Measurements from ENCODE around the gene VAT1L. TPM values are rescaled to one million over a fixed set of nuclear protein-coding genes. Genes with fewer than 3 reads are reported as not detected.
"Not testable (repeated sequence)": the region's sequence is repeated elsewhere in the genome, so short reads cannot be mapped to it uniquely, and the experiment has no call there.

Gene VAT1L
- total and polyA plus RNA-seq, 10 donors = 0.02 to 0.23 (median 0.10) TPM; not detected in 4

DNA sequence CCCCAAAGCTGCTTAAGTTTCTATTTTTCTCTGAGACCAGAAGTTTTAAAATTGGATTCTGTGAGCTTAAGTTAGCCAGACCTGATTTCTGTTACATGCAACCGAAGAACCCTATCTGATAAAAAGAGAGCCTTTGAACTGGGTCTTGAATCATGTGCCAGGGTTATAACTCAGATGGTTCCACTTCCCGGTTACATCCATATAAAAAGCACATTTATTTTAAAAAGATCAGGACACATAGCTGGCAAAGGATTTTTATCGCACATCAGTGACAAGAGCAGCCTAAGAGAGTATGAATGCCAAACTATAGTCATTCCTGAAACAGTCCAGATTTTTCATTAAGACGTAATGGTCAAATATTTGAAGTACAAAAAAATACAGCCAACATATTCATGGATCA is 201.5 kb downstream of the VAT1L start:
- Histone ChIP-seq H3K9me3 (peaks cover 0 to 4% (median 0%) of the 10 kb centered on the region in 8 donors), H3K4me3 (no peak overlapping the region), H3K36me3 (no peaks in the 10 kb centered on the region), H3K27ac (no peak overlapping the region), H3K4me1 (no peaks in the 10 kb centered on the region), H3K27me3 (replicated peaks in 1 of 7) (peaks cover 0 to 11% (median 0%) of the 10 kb centered on the region in 7 donors)
- TF ChIP-seq POLR2A (IDR thresholded peaks at IDR 0.05) = no peak
- TF ChIP-seq POLR2AphosphoS5 (IDR thresholded peaks at IDR 0.05) = no peak
- TF ChIP-seq, protein P1, sequence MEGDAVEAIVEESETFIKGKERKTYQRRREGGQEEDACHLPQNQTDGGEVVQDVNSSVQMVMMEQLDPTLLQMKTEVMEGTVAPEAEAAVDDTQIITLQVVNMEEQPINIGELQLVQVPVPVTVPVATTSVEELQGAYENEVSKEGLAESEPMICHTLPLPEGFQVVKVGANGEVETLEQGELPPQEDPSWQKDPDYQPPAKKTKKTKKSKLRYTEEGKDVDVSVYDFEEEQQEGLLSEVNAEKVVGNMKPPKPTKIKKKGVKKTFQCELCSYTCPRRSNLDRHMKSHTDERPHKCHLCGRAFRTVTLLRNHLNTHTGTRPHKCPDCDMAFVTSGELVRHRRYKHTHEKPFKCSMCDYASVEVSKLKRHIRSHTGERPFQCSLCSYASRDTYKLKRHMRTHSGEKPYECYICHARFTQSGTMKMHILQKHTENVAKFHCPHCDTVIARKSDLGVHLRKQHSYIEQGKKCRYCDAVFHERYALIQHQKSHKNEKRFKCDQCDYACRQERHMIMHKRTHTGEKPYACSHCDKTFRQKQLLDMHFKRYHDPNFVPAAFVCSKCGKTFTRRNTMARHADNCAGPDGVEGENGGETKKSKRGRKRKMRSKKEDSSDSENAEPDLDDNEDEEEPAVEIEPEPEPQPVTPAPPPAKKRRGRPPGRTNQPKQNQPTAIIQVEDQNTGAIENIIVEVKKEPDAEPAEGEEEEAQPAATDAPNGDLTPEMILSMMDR (IDR thresholded peaks at IDR 0.05 in 8 of 11, conservative IDR thresholded peaks at IDR 0.05 in 3 of 11) = no peak
- 83 to 93% (median 91%) methylated on average over 4 of the region's 4 CpGs for WGBS, 5 donors
- no peak for DNase-seq
- intact Hi-C loops (cut with DNase I; ENCODE audit: low total_unique reads) = no loop called here

DNA sequence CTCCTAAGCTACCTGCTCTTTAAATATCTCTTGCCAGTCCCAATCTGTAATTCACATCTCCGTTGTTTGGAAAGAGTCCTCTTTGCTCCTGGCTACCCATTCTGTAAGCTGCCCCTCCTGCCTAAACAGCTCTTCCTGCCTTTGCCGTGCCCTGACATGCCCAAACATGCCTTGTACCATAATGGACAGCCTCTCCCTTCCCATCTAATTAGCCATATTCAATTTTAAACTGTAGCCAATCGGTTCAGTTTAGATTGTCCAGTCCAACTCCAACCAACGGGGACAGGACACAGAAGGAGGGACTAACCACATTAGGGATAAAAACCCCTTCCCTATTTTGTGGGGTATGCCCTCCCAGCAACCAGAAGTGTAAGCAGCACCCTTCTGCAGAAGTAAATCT is 203.3 kb downstream of the VAT1L start:
- Histone ChIP-seq H3K36me3 (no peaks in the 10 kb centered on the region), H3K4me3 (no peak overlapping the region), H3K4me1 (no peaks in the 10 kb centered on the region), H3K27me3 (replicated peaks in 1 of 7) (peaks cover 0 to 11% (median 0%) of the 10 kb centered on the region in 7 donors), H3K27ac (no peak overlapping the region), H3K9me3 (peaks cover 0 to 22% (median 11%) of the 10 kb centered on the region in 8 donors)
- DNase-seq = no peak
- intact Hi-C loops (cut with DNase I; ENCODE audit: low total_unique reads) = no loop called here
- WGBS, 5 donors = 66 to 75% (median 71%) methylated on average over 4 of the region's 4 CpGs
- TF ChIP-seq POLR2AphosphoS5 (IDR thresholded peaks at IDR 0.05) (no peak), POLR2A (IDR thresholded peaks at IDR 0.05) (no peak)
- TF ChIP-seq, protein P1 (IDR thresholded peaks at IDR 0.05 in 8 of 11, conservative IDR thresholded peaks at IDR 0.05 in 3 of 11) = no peak

DNA sequence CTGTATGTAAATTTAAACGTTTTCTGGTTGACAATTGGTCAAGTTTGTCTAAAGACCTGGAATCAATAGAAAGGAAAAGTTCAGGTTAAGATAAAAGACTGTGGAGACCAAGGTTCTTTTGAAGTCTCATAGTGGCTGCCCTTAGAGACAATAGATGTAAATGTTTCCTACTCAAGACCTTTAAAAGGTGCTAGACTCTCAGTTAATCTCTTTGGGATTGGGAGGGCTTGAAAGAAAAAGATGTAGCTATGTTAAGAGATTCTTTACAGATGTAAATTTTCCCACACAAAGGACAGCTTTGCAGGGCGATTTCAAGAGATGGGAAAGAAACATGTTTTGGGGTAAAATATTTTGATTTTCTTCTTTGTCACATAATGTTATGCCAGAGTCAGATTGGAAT is 204.0 kb downstream of the VAT1L start:
- H3K27me3 ChIP-seq (replicated peaks in 1 of 7); DNase-seq; H3K36me3 ChIP-seq; intact Hi-C loops (cut with DNase I; ENCODE audit: low total_unique reads); H3K4me1 ChIP-seq; H3K4me3 ChIP-seq; H3K27ac ChIP-seq: not testable (repeated sequence)
- H3K9me3 ChIP-seq = peaks cover 0 to 29% (median 12%) of the 10 kb centered on the region in 8 donors
- WGBS, 5 donors = 23 to 45% (median 33%) methylated on average over 2 of the region's 2 CpGs

DNA sequence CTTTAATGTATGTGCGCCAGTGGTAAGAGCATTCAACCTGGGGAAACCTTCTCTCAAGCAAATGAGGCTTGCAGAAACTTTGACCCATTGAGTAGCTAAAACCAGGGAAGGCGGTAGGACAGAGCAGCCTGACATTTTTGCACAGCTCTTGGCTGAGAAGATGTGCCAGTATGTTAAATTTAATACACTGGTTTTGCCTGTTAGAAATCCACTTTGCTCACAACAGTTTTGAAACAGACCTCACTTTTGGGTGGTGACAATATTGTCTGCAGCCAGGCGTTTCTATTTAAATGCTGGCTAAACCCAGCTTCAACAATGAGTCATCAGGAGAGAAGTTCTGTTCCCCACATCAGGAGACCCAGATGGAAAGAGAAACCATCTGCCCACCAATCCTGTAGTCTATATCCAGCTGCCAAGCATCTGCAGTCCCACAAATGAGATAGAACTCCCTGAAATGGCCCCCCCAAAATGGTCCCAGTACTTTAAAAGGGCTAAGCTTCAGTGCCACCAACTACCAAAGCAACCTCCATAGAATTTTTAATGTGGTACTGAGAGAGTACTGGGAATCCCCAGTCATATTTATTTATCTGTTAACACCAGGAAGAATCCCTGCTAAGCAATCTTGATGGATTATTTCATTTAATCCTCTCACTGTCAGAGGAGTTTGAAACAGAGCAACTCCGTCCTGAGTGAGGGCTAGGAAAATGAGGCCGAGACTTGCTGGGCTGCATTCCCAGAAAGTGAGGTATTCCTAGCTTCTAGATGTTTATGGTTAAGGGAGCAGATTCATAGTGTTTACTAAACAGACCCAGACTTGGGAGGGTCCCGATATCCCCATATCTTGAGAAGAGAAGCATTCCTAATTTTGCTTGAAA is 205.0 kb downstream of the VAT1L start:
- Histone ChIP-seq H3K4me1 (no peaks in the 10 kb centered on the region), H3K27ac (no peak overlapping the region), H3K9me3 (peaks cover 0 to 31% (median 12%) of the 10 kb centered on the region in 8 donors), H3K4me3 (no peak overlapping the region), H3K27me3 (replicated peaks in 1 of 7) (peaks cover 0 to 5% (median 0%) of the 10 kb centered on the region in 7 donors), H3K36me3 (no peaks in the 10 kb centered on the region)
- DNase-seq = no peak
- no peak for TF ChIP-seq POLR2AphosphoS5 (IDR thresholded peaks at IDR 0.05)
- no peak for TF ChIP-seq POLR2A (IDR thresholded peaks at IDR 0.05)
- TF ChIP-seq, protein P1 (IDR thresholded peaks at IDR 0.05 in 8 of 11, conservative IDR thresholded peaks at IDR 0.05 in 3 of 11) = no peak
- 56 to 59% (median 59%) methylated on average over 6 of the region's 6 CpGs for WGBS, 5 donors
- intact Hi-C loops (cut with DNase I; ENCODE audit: low total_unique reads) = no loop called here

All from spleen (tissue), 11 donors.